Uterus (tissue), 4 donors: Measurements from ENCODE around the gene TSPAN9. TPM values are rescaled to one million over a fixed set of nuclear protein-coding genes. Genes with fewer than 3 reads are reported as not detected.

Source experiments
- DNase-seq, 2 donors: peaks; one replicate each; pipeline ENCODE4 v3.0.0-alpha.2; 2019 to 2020
- H3K27ac ChIP-seq, 2 donors: fragments of 200-600 bp; sonication (generic); 1 replicate in 1 of 2; 2 replicates in 1 of 2; pipeline ENCODE4 v1.5.1; 2016 to 2018
- H3K27me3 ChIP-seq, 2 donors: fragments of 200-600 bp; sonication (generic); one replicate each; pipeline ENCODE4 v1.5.1; 2018 to 2019; ENCODE audit warnings: control low read depth in 1 of 2
- H3K36me3 ChIP-seq, 2 donors: fragments of 200-600 bp; sonication (generic); one replicate each; pipeline ENCODE4 v1.5.1; 2019; ENCODE audit warnings: control low read depth in 1 of 2
- H3K4me1 ChIP-seq, 2 donors: fragments of 200-600 bp; sonication (generic); one replicate each; pipeline ENCODE4 v1.5.1; 2018 to 2019; ENCODE audit warnings: control low read depth in 1 of 2
- H3K4me3 ChIP-seq, 2 donors: fragments of 200-600 bp; sonication (generic); 1 replicate in 1 of 2; 2 replicates in 1 of 2; pipeline ENCODE4 v1.5.1; 2018 to 2019; ENCODE audit warnings: mild to moderate bottlenecking in 1 of 2
- H3K9me3 ChIP-seq, 2 donors: fragments of 200-600 bp; sonication (generic); one replicate each; pipeline ENCODE4 v1.5.1; 2019; ENCODE audit warnings: control low read depth in 1 of 2
- POLR2A ChIP-seq, 2 donors: fragments of 450-650 bp; IDR thresholded peaks; one replicate each; pipeline ENCODE4 v1.6.1; 2016; ENCODE audit warnings: antibody characterized with exemption in 2 of 2, mild to moderate bottlenecking in 1 of 2, moderate library complexity in 1 of 2
- intact Hi-C: fragments of 100-400 bp; cut with DNase I; formaldehyde crosslinking; loops from one replicate; pipeline ENCODE4 v1.15.1; 2023; ENCODE audit warnings: low total_unique reads
- total RNA-seq, 4 donors: library from RNA; depleted of rRNA in 3 of 4; stranded (reverse); fragments of >200 nt in 3 of 4; gene quantifications; one replicate each; pipeline versions ENCODE4 v1.1.0 to v1.2.4, GENCODE V29; 2014 to 2023
- TF ChIP-seq, protein P1 (sequence below), 4 experiments: fragments of 200-600 bp in 2 of 4; fragments of 450-650 bp in 2 of 4; sonication (generic) in 2 of 4; IDR thresholded peaks; one replicate each; pipeline ENCODE4 v1.5.1; 2016 to 2019; ENCODE audit warnings: antibody characterized with exemption in 4 of 4, mild to moderate bottlenecking in 2 of 4, moderate library complexity in 1 of 4
- donor health status: DM: yes; HTN: yes; CAD: no.

The TSPAN9 gene
- total RNA-seq, 4 donors from 2014 or later: 47.9 to 106 (median 65.1) TPM

DNA sequence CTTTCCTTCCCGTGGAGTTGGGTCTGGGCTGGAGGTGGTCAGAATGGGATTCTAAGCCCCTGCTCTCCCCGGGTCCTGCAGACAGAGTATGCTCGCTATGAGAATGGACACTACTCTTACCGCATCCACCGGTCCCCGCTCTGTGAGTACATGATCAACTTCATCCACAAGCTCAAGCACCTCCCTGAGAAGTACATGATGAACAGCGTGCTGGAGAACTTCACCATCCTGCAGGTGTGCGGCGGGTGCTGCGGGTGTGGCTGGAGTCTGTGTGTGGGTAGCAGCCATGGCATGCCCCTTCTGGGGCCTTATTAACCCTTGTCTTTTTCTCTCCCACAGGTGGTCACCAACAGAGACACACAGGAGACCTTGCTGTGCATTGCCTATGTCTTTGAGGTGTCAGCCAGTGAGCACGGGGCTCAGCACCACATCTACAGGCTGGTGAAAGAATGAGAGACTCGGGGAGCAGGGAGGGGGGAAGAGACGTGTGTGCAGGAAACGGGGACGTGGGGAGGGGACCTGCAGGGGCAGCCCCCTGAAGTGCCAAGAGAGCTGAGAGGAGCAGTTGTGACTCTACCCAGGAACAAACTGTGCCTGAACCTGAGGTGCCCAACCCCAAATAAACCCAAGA is 37.0 kb upstream of the TSPAN9 start:
- H3K36me3 ChIP-seq: no peaks in the 10 kb centered on the region
- intact Hi-C loops: no loop called here
- no peak overlapping the region for H3K27ac ChIP-seq
- no peaks in the 10 kb centered on the region for H3K27me3 ChIP-seq
- no peaks in the 10 kb centered on the region for H3K9me3 ChIP-seq
- no peak overlapping the region for H3K4me3 ChIP-seq
- no peak for DNase-seq
- TF ChIP-seq, protein P1, sequence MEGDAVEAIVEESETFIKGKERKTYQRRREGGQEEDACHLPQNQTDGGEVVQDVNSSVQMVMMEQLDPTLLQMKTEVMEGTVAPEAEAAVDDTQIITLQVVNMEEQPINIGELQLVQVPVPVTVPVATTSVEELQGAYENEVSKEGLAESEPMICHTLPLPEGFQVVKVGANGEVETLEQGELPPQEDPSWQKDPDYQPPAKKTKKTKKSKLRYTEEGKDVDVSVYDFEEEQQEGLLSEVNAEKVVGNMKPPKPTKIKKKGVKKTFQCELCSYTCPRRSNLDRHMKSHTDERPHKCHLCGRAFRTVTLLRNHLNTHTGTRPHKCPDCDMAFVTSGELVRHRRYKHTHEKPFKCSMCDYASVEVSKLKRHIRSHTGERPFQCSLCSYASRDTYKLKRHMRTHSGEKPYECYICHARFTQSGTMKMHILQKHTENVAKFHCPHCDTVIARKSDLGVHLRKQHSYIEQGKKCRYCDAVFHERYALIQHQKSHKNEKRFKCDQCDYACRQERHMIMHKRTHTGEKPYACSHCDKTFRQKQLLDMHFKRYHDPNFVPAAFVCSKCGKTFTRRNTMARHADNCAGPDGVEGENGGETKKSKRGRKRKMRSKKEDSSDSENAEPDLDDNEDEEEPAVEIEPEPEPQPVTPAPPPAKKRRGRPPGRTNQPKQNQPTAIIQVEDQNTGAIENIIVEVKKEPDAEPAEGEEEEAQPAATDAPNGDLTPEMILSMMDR (IDR thresholded peaks at IDR 0.05): no peak
- no peak for TF ChIP-seq POLR2A (IDR thresholded peaks at IDR 0.05)
- H3K4me1 ChIP-seq: no peaks in the 10 kb centered on the region

DNA sequence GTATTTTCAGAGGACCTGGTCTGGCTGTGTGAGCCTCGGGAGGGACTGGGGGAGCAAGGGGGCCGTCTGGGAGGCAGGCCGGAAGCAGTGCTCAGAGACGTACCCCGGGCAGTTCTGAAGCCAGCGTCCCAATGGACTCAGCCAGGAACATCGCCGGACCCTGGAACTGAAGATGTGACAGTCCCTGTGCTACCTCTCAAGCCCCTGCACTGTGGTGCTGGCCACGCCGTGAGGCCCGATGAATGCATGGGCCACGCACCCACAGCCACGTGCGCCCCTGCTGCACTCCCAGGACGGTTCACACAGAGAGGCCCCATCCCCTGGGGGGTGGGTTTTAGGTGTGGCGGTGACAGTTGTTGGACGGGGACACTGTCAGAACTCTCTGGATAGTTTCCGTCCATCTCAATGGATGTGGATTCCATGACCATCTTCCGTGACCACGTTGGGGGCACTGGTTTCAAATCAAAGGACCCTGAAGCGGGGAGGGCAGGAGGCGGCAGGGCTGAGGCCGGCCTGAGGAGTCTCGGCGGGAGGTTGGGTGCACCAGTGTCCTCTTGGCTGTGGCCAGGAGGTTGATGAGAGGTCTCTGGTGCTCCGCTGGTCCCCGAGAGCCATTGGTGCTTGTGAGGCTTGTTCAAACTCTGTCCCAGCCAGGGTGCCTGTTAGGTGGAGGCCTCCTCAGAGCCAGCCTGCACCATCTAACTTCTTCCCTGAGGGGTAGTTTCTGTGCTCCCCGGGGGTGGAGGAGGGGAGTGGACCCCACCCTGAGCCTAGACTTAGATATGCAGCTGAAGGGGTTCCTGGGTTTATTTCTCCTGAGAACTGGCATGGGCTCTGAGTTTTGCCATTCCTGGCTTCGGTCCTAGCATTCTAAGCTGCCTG is 36.3 kb upstream of the TSPAN9 start:
- Histone ChIP-seq H3K4me1 (no peaks in the 10 kb centered on the region), H3K36me3 (no peaks in the 10 kb centered on the region), H3K27ac (no peak overlapping the region), H3K4me3 (no peak overlapping the region), H3K9me3 (no peaks in the 10 kb centered on the region), H3K27me3 (no peaks in the 10 kb centered on the region)
- no peak for DNase-seq
- intact Hi-C loops: no loop called here
- no peak for TF ChIP-seq POLR2A (IDR thresholded peaks at IDR 0.05)
- TF ChIP-seq, protein P1 (IDR thresholded peaks at IDR 0.05): no peak

DNA sequence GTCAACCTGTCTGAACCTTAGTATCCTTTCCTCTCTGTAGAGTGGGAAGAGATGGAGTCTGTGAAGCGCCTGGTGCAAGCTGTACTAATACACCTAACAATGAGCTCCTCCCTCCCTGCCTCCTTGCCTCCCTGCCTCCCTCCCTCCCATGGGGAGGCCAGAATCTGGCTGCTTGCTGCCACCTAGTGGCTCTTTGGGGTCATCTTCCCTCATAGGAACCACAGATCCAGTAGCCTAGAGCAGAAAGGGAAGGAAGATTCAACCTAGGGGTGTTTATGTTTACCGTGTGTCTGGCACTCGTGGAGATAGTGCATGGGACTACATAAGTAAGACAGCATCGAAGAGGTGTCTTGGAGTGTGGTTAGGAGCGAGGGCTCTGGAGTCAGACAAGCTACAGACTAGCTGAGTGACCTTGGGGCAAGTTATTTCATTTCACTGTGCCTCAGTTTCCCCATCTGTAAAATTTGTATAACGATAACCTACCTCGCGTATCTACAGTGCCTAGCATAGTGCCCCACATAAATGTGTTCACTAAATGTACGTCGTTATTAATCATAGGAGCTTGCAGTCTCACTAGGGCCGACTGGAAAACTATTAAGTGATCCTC is 35.5 kb upstream of the TSPAN9 start:
- Histone ChIP-seq H3K36me3 (no peaks in the 10 kb centered on the region), H3K4me3 (no peak overlapping the region), H3K9me3 (no peaks in the 10 kb centered on the region), H3K27ac (no peak overlapping the region), H3K27me3 (no peaks in the 10 kb centered on the region), H3K4me1 (no peaks in the 10 kb centered on the region)
- TF ChIP-seq, protein P1 (IDR thresholded peaks at IDR 0.05): peak; percentile 48 to 64 (median 60)
- TF ChIP-seq POLR2A (IDR thresholded peaks at IDR 0.05): no peak
- intact Hi-C loops: no loop called here
- peak; percentile 47 to 55 for DNase-seq

- TF ChIP-seq POLR2A (IDR thresholded peaks at IDR 0.05): no peak
- TF ChIP-seq, protein P1 (IDR thresholded peaks at IDR 0.05): no peak
- Histone ChIP-seq H3K4me1 (no peaks in the 10 kb centered on the region), H3K27me3 (no peaks in the 10 kb centered on the region), H3K36me3 (no peaks in the 10 kb centered on the region), H3K27ac (no peak overlapping the region), H3K9me3 (no peaks in the 10 kb centered on the region), H3K4me3 (no peak overlapping the region)
- intact Hi-C loops: no loop called here
- no peak for DNase-seq
Measured at GRCh38 chr12:3042394-3042793, 34.8 kb upstream of the TSPAN9 start.

- Histone ChIP-seq H3K4me1 (no peaks in the 10 kb centered on the region), H3K27ac (no peak overlapping the region), H3K27me3 (no peaks in the 10 kb centered on the region), H3K4me3 (no peak overlapping the region), H3K36me3 (no peaks in the 10 kb centered on the region), H3K9me3 (no peaks in the 10 kb centered on the region)
- TF ChIP-seq POLR2A (IDR thresholded peaks at IDR 0.05): no peak
- TF ChIP-seq, protein P1 (IDR thresholded peaks at IDR 0.05): no peak
- intact Hi-C loops: no loop called here
- no peak for DNase-seq
Measured at GRCh38 chr12:3042826-3043225, 34.4 kb upstream of the TSPAN9 start.
